ENCODE results near the gene NR2C1. TPM values are rescaled to one million over a fixed set of nuclear protein-coding genes. Genes with fewer than 3 reads are reported as not detected.
"Not testable (repeated sequence)": the region's sequence is repeated elsewhere in the genome, so short reads cannot be mapped to it uniquely, and the experiment has no call there.

Gene NR2C1
- polyA plus RNA-seq, 3 donors: 73.2 to 78.4 (median 75.5) TPM

DNA sequence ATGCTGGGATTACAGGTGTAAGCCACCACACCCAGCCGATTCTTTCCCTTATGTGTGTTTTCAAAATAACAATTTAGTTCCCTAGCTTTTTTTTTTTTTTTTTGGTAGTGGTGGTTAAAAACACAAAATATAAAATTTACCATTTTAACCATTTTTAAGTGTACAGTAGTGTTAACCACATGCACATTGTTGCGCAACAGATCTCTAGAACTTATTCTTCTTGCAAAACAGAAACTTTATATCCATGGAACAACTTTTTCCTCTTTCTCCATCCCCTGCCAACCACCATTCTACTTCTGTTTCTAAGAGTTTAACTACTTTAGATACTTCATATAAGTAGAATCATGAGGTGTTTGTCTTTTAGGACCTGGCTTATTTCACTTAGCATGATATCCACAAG lies 68.8 kb downstream of the NR2C1 start:
- DNase-seq (ENCODE audit: low read depth in 3 of 3, low spot score in 2 of 3): no peak

DNA sequence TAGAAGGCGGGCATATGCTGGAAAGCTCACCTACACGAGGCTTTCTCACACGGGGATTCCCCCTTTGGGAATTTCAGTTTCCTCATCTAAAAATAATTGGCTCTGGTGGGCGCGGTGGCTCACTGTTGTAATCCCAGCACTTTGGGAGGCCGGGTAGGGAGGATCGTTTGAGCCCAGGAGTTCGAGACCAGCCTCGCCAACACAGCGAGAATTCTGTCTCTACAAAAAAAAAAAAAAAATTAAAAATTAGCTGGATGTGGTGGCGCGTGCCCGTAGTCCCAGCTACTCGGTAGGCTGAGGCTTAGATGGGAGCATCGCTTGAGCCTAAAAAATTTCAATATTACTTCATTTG lies 69.5 kb downstream of the NR2C1 start:
- no peak for DNase-seq (ENCODE audit: low read depth in 3 of 3, low spot score in 2 of 3)

DNA sequence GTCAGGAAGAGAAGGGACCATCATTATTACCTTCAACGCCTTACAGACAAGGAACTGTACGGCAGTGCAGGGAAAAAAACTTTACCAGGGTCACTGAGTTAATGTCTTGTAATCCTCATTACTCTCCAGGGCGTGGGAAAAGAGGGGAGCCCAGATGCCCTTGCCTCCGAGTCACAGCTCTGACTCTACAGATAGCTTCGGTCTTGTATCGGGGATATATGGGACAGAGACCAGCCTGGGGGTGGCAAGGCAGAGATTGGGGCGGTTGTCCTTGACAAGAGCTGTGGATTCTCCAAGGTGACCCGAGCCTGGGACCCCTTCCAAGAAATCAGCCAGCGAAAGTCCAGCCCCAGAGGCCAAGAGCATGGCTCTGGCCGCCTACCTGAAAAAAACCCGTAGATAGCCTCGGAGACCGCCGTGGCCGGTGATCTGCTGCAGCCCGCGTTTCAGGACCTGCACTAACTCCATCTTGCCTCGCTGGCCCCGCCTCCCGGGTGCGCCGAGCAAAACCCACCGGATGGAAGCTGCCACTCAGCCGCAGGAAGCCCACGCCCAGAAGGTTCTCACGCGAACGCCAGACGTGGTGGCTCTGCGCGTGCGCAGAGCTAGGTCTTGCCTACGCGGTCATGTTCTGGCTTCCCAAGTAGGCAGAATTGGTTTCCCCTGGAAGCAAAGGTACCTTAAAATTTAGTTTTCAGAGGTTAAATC lies 70.1 kb downstream of the NR2C1 start, which contains the start of gene NDUFA12:
Gene NDUFA12 (minus strand): TSS at position 485 of the 708 bp plus-strand sequence. CDS start 17 bp downstream, at position 468.
- peak; percentile 88 to 94 (median 90) for DNase-seq (ENCODE audit: low read depth in 3 of 3, low spot score in 2 of 3)

DNA sequence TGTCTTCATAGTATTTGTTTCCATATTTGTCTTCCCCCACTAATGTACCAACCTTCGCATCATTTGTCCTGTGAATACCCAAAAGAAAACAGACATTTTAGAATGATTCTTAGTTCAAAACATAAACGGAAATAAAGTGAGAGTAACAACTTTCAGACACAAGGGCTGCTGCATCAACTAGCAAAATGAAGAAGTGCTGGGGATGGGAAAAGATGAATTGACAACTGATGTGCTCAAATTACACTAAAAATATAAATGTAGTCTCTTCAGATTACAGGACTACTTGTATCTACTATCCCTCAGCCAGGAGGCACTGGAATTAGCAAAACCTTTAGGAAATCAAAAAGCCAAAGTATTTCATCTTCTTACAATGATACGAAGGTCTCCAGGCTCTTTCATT lies 70.7 kb downstream of the NR2C1 start:
- no peak for DNase-seq (ENCODE audit: low read depth in 3 of 3, low spot score in 2 of 3)

DNA sequence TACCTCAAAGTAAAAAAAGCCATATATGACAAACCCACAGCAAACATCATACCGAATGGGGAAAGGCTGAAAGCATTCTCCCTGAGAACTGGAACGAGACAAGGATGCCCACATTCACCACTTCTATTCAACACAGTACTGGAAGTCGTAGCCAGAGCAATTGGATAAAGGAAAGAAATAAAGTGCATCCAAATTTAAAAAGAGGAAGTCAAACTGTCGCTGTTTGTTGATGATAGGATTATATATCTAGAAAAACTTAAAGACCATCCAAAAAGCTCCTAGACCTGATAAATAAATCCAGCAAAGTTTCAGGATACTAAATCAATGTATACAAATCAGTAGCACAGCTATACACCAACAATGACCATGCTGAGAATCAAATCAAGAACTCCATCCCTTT lies 75.1 kb downstream of the NR2C1 start:
- DNase-seq (ENCODE audit: low read depth in 3 of 3, low spot score in 2 of 3): no peak

DNA sequence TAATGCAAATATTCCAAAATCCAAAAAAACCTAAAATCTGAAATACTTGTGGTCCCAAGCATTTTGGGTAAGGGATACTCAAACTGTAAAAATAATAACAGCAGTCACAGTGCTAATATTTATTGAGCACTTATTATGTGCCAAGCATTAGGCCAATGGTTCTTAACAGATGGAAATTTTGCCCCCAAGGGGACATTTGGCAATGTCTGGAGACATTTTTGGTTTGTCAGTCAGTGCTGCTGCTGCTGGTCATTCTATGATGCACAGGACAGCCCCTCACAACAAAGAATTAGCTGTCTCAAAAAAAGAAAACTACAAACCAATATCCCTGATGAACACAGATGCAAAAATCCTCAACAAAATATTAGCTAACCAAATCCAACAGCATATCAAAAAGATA lies 75.7 kb downstream of the NR2C1 start:
- no peak for DNase-seq (ENCODE audit: low read depth in 3 of 3, low spot score in 2 of 3)

DNA sequence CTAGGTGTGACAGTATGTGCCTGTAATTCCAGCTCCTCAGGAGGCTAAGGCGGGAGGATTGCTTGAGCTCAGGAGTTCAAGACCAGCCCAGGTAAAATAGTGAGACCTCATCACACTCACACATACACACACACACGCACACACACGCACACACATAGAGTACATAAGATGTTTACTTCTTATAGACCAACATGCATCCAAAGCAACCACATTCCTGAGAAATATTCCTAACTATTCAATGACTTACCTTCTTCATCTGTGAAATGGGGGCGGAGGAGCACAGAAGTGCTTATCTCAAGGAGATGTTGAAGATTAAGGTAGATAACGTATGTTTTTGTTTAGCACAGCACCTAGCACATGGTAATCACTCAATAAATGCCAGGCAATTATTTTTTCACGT lies 76.4 kb downstream of the NR2C1 start:
- DNase-seq (ENCODE audit: low read depth in 3 of 3, low spot score in 2 of 3): no peak

DNA sequence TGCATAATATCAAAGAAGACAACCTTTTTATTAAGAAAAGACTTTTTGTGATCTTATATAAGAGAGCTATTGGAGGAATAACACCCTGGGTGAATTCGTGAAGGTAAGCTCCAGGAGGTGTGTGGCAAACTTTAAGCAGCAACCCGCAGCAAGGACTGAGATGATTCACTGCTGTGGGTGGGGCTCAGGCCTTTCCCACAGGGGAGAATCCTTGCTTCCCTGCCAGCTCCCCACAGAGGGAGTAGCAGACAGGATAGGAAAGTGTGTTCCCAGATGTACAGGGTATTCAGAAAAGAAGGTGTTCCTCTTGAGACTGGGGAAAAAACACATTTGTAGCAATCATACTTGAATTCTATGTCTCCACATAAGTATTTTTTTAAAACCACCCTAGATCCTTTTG lies 79.1 kb downstream of the NR2C1 start:
- no peak for DNase-seq (ENCODE audit: low read depth in 3 of 3, low spot score in 2 of 3)

DNA sequence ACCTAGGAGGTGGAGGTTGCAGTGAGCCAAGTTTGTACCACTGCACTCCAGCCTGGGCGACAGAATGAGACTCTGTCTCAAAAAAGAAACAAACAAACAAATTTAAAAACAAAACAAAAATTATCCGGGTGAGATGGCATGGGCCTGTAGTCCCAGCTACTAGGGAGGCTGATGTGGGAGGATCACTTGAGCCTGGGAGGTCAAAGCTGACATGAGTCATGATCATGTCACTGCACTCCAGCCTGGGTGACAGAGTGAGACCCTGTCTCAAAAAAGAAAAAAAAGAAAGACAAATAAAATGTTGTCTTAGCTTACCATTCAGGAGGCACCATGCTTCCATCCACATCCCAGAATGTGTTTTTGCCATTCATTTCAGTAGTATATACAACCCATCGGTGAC lies 79.6 kb downstream of the NR2C1 start:
- not testable (repeated sequence) for DNase-seq (ENCODE audit: low read depth in 3 of 3, low spot score in 2 of 3)

DNA sequence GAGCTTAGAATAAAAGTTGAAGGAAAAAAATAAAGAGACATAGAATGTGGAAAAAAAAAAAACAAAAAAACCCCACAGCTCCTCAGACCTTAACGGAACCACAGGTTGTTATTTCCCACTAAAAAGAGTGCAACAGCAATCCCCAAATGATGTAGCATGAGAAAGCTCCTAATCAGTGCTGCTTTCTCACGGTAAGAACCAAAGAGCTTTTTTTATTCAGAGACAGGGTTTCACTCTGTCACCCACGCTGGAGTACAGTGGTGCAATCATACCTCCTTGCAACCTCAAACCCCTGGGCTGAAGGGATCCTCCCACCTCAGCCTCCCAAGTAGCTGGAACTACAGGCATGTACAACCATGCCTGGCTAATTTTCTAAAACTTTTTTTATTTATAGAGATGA lies 83.2 kb downstream of the NR2C1 start:
- DNase-seq (ENCODE audit: low read depth in 3 of 3, low spot score in 2 of 3): no peak

DNA sequence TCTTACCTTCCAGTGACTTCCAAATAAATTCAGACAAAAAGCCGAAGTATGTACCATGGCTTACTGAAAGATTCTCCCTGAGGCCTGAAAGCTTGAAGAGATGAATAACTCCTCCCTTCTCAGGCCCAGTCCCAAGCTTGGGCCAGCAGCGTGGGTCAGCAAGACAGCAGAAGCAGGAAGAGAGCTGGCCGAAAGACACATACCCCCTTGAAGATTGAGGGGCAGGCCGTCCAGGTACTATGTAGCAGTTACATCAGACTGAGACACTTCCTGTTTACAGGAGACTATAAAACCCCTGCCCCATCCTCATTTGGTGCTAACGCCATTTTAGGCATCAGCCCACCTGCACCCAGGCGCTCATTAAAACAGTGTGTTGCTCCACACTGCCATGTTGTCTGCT lies 84.9 kb downstream of the NR2C1 start:
- no peak for DNase-seq (ENCODE audit: low read depth in 3 of 3, low spot score in 2 of 3)

DNA sequence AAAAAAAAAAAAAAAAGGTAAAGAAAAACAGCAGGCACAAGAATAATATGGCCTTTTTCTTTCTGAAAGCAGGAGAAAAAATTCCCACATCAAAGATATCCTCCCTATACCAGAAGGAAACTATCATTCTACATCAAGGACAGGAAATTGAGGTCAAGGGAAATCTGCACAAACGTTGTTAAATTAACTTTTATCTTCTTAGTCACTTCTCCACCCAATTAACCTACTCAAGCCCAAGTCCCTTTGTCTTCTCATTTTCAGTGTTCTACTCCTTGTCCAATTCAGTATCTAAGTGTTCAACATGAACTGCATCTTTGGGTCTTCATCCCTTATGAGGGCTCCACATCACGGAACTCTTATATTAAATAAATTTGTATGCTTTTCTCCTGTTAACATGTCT lies 85.6 kb downstream of the NR2C1 start:
- no peak for DNase-seq (ENCODE audit: low read depth in 3 of 3, low spot score in 2 of 3)

DNA sequence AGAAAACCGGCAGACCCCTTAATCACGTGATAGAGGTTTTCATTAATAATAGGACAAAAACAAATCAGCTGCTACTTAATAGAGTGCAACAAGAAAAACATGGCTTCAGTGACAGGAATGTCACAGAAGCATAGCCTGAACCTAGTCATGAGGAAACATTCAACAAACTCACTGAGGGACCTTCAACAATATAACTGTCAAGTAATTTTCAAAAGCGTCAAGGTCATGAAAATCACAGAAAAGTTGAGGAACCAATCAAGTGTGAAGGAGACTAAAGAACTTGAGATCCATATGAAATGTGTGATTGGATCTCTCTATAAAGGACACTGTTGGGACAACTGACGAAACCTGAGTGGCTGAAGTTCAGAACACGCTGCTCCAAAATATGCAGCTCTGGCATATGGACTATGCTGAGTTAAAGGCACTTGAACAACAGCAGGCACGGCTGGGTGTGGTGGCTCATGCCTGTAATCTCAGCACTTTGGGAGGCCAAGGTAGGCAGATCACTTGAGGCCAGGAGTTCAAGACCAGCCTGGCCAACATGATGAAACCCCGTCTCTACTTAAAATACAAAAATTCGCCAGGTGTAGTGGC lies 86.2 kb downstream of the NR2C1 start:
- DNase-seq (ENCODE audit: low read depth in 3 of 3, low spot score in 2 of 3): no peak

DNA sequence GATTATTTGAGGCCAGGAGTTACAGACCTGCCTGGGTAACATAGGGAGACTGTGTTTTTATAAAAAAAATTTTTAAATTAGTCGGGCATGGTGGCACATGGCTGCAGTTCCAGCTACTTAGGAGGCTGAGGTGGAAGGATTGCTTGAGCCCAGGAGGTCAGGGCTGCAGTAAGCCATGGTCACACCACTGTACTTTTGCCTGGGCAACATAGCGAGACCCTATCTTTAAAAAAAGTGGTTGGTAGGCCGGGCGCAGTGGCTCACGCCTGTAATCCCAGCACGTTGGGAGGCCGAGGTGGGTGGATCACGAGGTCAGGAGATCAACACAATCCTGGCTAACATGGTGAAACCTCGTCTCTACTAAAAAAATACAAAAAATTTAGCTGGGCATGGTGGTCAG lies 88.3 kb downstream of the NR2C1 start:
- not testable (repeated sequence) for DNase-seq (ENCODE audit: low read depth in 3 of 3, low spot score in 2 of 3)

DNA sequence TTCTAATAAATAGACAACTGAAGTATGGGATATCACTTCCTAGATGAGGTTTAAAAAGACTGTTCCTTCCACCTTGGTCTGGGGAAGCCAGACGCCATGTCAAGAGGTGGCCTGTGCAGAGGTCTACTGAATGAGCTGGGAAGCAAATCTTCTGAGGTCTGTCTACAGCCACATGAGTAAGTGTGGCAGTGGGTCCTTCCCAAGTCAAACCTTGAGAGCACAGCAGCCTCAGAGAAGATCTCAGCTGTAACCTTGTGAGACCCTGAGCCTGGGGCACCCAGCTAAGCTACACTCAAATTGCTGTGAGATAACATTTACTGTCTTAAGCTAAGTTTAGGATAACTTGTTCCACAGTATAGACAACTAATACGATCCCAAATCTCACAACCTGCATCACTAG lies 90.1 kb downstream of the NR2C1 start:
- DNase-seq (ENCODE audit: low read depth in 3 of 3, low spot score in 2 of 3): no peak

DNA sequence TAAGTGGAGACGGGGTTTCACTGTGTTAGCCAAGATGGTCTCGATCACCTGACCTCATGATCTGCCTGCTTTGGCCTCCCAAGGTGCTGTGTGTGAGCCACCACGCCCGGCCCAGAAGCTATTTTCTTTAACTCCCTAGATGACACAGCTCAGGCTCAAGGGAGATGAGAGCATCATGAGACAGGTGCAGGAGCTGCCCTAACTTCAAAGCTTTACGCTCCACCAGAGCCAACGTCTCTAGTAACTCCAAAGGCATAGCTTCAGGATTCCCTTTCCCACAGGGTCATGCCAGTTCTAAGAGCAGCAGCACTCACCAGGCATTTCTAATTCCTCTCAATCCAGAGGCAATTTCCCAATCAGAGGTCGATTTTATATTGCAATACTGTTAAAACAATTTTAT lies 91.0 kb downstream of the NR2C1 start:
- DNase-seq (ENCODE audit: low read depth in 3 of 3, low spot score in 2 of 3): no peak

DNA sequence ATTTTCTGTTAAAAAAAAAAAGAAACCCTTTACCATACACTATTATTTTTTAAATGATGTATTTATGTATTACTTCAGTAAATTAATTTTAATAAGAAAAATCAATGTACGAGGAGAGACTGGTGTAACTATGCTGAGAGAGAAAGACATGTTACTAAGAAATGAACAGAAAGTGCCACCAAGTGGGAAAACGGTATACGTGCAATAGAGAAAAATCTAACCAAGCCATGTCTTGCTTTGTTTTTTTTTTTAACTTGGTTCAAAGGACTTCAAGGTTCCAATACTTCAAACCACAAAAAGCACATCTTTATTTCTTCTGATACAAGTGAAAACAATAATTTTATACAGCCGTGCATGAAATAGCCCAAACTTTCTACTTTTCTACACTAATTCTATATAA lies 92.8 kb downstream of the NR2C1 start:
- no peak for DNase-seq (ENCODE audit: low read depth in 3 of 3, low spot score in 2 of 3)

DNA sequence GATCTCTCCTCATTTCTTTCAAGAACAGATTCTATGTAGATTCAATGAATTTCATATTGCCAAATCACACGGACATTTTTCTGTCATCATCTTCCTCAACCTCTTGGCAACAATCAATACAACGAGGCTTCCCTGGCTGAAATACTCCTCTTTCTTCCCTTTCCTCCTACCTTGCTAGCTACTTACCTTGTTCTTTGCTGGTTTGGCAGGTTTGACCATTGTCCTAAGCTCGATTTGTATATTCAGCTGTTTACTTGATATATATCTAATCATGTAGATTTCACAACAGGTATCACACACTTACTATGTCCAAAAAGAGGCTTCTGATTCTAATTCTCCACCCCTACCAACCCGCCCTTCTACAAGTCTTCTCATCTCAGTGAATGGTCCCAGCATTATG lies 93.5 kb downstream of the NR2C1 start:
- DNase-seq (ENCODE audit: low read depth in 3 of 3, low spot score in 2 of 3): no peak

DNA sequence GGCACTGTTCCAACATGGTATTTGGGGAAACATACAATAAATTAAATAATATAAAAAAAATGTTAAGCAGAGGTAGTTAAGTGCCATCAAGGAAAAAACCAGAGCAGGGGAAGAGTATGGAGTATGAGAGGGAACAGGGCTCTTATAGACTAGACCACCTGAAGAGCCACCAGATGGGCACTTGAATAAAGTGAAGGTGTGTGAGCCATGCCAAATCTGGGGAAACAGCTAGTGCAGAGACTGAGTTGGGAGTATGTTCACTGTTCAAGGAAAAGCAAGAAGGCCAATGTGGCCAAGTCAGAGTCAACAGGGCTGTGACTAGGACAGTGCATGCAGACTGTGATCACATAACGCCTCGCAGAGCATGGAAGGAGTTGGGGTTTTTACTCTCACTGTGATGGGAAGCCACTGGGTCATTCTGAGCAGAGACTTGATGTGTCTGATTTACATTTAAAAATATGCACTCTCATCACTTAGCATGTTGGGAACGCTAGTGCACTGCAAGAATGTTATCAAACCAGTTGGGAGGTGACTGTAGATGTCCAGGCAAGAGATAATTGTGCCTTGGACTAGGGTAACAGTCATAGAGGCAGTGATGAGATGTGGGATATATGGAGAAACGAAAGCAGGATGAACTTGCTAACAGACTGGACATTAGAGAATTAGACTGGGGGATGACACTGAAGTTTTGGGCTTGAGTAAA lies 95.5 kb downstream of the NR2C1 start:
- no peak for DNase-seq (ENCODE audit: low read depth in 3 of 3, low spot score in 2 of 3)

DNA sequence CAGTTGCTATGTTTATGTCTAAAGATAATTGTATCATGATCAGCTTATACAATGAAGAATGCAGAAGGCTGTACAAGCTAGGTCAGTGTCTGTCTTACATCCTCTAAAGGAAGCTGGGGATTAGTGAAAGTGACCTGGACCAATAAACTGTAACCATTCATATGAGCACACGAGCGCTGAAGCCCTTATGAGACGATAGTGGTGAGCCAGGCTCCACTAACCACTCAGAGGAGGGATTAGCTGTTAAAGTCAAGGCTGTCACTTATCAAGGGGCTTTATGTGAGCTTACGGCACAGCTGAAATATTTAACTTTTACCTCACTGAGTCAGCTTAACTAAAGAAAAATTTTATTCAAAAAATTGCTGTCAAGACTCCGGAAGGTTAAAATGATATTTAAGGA lies 100.2 kb downstream of the NR2C1 start:
- no peak for DNase-seq (ENCODE audit: low read depth in 3 of 3, low spot score in 2 of 3)

DNA sequence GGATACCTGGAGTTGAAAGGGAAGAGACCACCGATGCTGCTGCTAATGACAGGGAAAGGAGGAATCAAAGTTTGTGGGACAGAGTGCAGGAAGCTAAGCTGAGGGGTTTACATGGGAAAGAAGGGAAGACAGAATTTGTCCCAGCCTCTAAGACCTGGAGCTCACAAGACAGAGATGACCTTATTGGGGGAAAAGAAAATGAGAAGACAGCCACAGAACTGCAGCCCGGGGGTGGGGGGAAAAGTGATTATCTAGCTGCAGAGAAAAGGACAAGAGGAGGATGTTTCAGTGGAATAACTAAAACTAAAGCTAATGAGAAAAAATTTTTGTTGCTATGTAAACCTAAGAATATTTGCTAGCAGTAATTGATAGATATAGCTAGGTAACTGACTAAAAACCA lies 100.6 kb downstream of the NR2C1 start:
- DNase-seq (ENCODE audit: low read depth in 3 of 3, low spot score in 2 of 3): no peak

DNA sequence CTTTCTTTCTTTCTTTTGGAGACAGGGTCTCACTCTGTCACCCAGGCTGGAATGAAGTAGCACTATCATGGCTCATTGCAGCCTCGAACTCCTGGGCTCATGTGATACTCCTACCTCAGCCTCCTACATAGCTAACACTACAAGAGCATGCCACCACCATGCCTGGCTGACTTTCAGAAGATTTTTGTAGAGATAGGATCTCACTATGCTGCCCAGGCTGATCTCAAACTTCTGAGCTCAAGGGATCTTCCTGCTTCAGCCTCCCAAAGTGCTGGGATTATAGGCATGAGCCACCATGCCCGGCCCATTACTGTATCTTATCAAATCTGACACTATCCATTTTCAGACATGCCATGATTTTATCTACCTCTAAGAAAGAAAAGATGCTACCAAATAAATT lies 101.5 kb downstream of the NR2C1 start:
- no peak for DNase-seq (ENCODE audit: low read depth in 3 of 3, low spot score in 2 of 3)
